ENCODE data around the gene SETBP1.

SETBP1 gene

GRCh38 chr18:44841752-44842587, 161.3 kb downstream of the SETBP1 start:
- no peak for DNase-seq (ENCODE audit: low spot score)

- no peak for DNase-seq (ENCODE audit: low spot score)
Measured at GRCh38 chr18:44842588-44843412, 162.1 kb downstream of the SETBP1 start.

GRCh38 chr18:44844486-44844885, 163.8 kb downstream of the SETBP1 start:
- DNase-seq (ENCODE audit: low spot score), result no peak

- no peak for DNase-seq (ENCODE audit: low spot score)
Measured at GRCh38 chr18:44846450-44846849, 165.8 kb downstream of the SETBP1 start.

GRCh38 chr18:44848644-44849335, 168.1 kb downstream of the SETBP1 start:
- DNase-seq (ENCODE audit: low spot score), result no peak

- DNase-seq (ENCODE audit: low spot score), result no peak
Measured at GRCh38 chr18:44849361-44849760, 168.7 kb downstream of the SETBP1 start.

- DNase-seq (ENCODE audit: low spot score), result no peak
Measured at GRCh38 chr18:44850001-44850400, 169.3 kb downstream of the SETBP1 start.

- no peak for DNase-seq (ENCODE audit: low spot score)
Measured at GRCh38 chr18:44851856-44852621, 171.4 kb downstream of the SETBP1 start.

- DNase-seq (ENCODE audit: low spot score), result no peak
Measured at GRCh38 chr18:44852818-44853217, 172.1 kb downstream of the SETBP1 start.

GRCh38 chr18:44853430-44853829, 172.7 kb downstream of the SETBP1 start:
- no peak for DNase-seq (ENCODE audit: low spot score)

- DNase-seq (ENCODE audit: low spot score), result no peak
Measured at GRCh38 chr18:44855681-44856080, 175.0 kb downstream of the SETBP1 start.

GRCh38 chr18:44856157-44856556, 175.5 kb downstream of the SETBP1 start:
- no peak for DNase-seq (ENCODE audit: low spot score)

- DNase-seq (ENCODE audit: low spot score), result no peak
Measured at GRCh38 chr18:44857081-44857480, 176.4 kb downstream of the SETBP1 start.

- DNase-seq (ENCODE audit: low spot score), result no peak
Measured at GRCh38 chr18:44857744-44858491, 177.2 kb downstream of the SETBP1 start.

GRCh38 chr18:44859263-44859662, 178.6 kb downstream of the SETBP1 start:
- no peak for DNase-seq (ENCODE audit: low spot score)

- DNase-seq (ENCODE audit: low spot score), result no peak
Measured at GRCh38 chr18:44859751-44860439, 179.2 kb downstream of the SETBP1 start.

- no peak for DNase-seq (ENCODE audit: low spot score)
Measured at GRCh38 chr18:44862112-44862511, 181.4 kb downstream of the SETBP1 start.

GRCh38 chr18:44866103-44866502, 185.4 kb downstream of the SETBP1 start:
- DNase-seq (ENCODE audit: low spot score), result no peak

GRCh38 chr18:44869533-44869932, 188.8 kb downstream of the SETBP1 start:
- no peak for DNase-seq (ENCODE audit: low spot score)

All from GM03348 (cell line).